OCI-LY1 (cell line): ENCODE results near the gene KCNE1.
"Not testable (repeated sequence)": the region's sequence is repeated elsewhere in the genome, so short reads cannot be mapped to it uniquely, and the experiment has no call there.

ENCODE experiments used
- H2AFZ ChIP-seq: fragments of 200-600 bp; sonication (generic), shearing (Covaris generic); 2 replicates; pipeline ENCODE4 v1.6.0; 2014; ENCODE audit warnings: antibody characterized with exemption, mild to moderate bottlenecking, low read length
- H3F3A ChIP-seq: fragments of 200-600 bp; sonication (generic), shearing (Covaris generic); 2 replicates; pipeline ENCODE4 v1.6.0; 2014; ENCODE audit warnings: mild to moderate bottlenecking, antibody characterized with exemption, low read length, moderate library complexity; ENCODE audit not compliant: insufficient read depth
- H3K27ac ChIP-seq: fragments of 200-600 bp; sonication (generic); 2 replicates; pipeline ENCODE4 v1.5.1; 2014; ENCODE audit warnings: low read length, mixed run types, mild to moderate bottlenecking, low read depth; ENCODE audit not compliant: poor library complexity, severe bottlenecking
- H3K27me3 ChIP-seq: fragments of 200-600 bp; sonication (generic); 2 replicates; pipeline ENCODE4 v1.6.0; 2014; ENCODE audit warnings: antibody characterized with exemption, mild to moderate bottlenecking, low read length, moderate library complexity; ENCODE audit not compliant: insufficient read depth
- H3K36me3 ChIP-seq: fragments of 200-600 bp; sonication (generic); 2 replicates; pipeline ENCODE4 v1.6.1; 2014; ENCODE audit warnings: mild to moderate bottlenecking, antibody characterized with exemption, low read length, moderate library complexity, mixed read lengths; ENCODE audit not compliant: insufficient read depth
- H3K4me1 ChIP-seq: fragments of 200-600 bp; sonication (generic); 2 replicates; pipeline ENCODE4 v1.5.1; 2014; ENCODE audit warnings: mild to moderate bottlenecking, low read length, moderate library complexity; ENCODE audit not compliant: insufficient read depth, severe bottlenecking
- H3K4me2 ChIP-seq: fragments of 200-600 bp; sonication (generic), shearing (Covaris generic); 2 replicates; pipeline ENCODE4 v1.6.1; 2014; ENCODE audit warnings: low read length
- H3K4me3 ChIP-seq: fragments of 200-600 bp; sonication (generic); 2 replicates; pipeline ENCODE4 v1.5.1; 2014; ENCODE audit warnings: low read length, low read depth, mild to moderate bottlenecking, mixed read lengths; ENCODE audit not compliant: poor library complexity, severe bottlenecking
- H3K79me2 ChIP-seq: fragments of 200-600 bp; shearing (Covaris generic); 2 replicates; pipeline ENCODE4 v1.6.1; 2016; ENCODE audit warnings: mixed run types, low read length, mixed read lengths; ENCODE audit not compliant: insufficient read depth
- H3K9ac ChIP-seq: fragments of 200-600 bp; sonication (generic), shearing (Covaris generic); 2 replicates; pipeline ENCODE4 v1.6.1; 2014; ENCODE audit warnings: mild to moderate bottlenecking, low read length, mixed read lengths
- H3K9me2 ChIP-seq: fragments of 200-600 bp; sonication (generic), shearing (Covaris generic); 2 replicates; pipeline ENCODE4 v1.6.1; 2014; ENCODE audit warnings: low read depth, mild to moderate bottlenecking, low read length, mixed read lengths
- H3K9me3 ChIP-seq: fragments of 200-600 bp; shearing (Covaris generic); 2 replicates; pipeline ENCODE4 v1.6.1; 2014; ENCODE audit warnings: low read length, mixed read lengths
- H4K20me1 ChIP-seq: fragments of 200-600 bp; sonication (generic), shearing (Covaris generic); 2 replicates; pipeline ENCODE4 v1.6.0; 2016; ENCODE audit warnings: mild to moderate bottlenecking, low read length; ENCODE audit not compliant: insufficient read depth
- CTCF ChIP-seq: fragments of 200-600 bp; sonication (generic), shearing (Covaris generic); IDR thresholded peaks from 2 replicates; pipeline ENCODE4 v1.5.1; 2017; ENCODE audit warnings: mild to moderate bottlenecking, antibody characterized with exemption, low read length, moderate library complexity, mixed read lengths
- EZH2 ChIP-seq: fragments of 200-600 bp; sonication (generic), shearing (Covaris generic); IDR thresholded peaks from 2 replicates; pipeline ENCODE4 v1.8.0; 2017; ENCODE audit warnings: borderline replicate concordance, mixed run types, mild to moderate bottlenecking, antibody characterized with exemption, low read length, moderate library complexity, mixed read lengths

Gene KCNE1

GRCh38 chr21:34557261-34557660 lies 45.3 kb upstream of the KCNE1 start:
- Histone ChIP-seq H3K9me3 (no peaks in the 10 kb centered on the region; the same call in 1 of the 2 replicates), H3K9me2 (no peaks in the 10 kb centered on the region), H3K27ac (no peak overlapping the region), H3K9ac (no peak overlapping the region), H2AFZ (no peak overlapping the region), H3K4me1 (no peaks in the 10 kb centered on the region), H4K20me1 (no peaks in the 10 kb centered on the region), H3K27me3 (no peaks in the 10 kb centered on the region; the same call in 1 of the 2 replicates), H3K36me3 (no peaks in the 10 kb centered on the region; the same call in 1 of the 2 replicates), H3K4me3 (no peak overlapping the region), H3K79me2 (no peaks in the 10 kb centered on the region), H3F3A (no peaks in the 10 kb centered on the region), H3K4me2 (no peak overlapping the region)
- no peak for TF ChIP-seq EZH2
- no peak for TF ChIP-seq CTCF

- not testable (repeated sequence) for H3K27ac ChIP-seq, H3K36me3 ChIP-seq, H3F3A ChIP-seq, H3K4me1 ChIP-seq, H3K9ac ChIP-seq, H3K27me3 ChIP-seq, H3K79me2 ChIP-seq, H3K4me3 ChIP-seq, H3K9me2 ChIP-seq, H2AFZ ChIP-seq, H3K9me3 ChIP-seq, H3K4me2 ChIP-seq, H4K20me1 ChIP-seq
Observed at GRCh38 chr21:34554670-34555069, 42.7 kb upstream of the KCNE1 start.

- Histone ChIP-seq H3K27me3 (no peaks in the 10 kb centered on the region), H2AFZ (no peak overlapping the region), H3K79me2 (no peaks in the 10 kb centered on the region), H4K20me1 (no peaks in the 10 kb centered on the region), H3K27ac (no peak overlapping the region), H3K9ac (no peak overlapping the region), H3K4me1 (no peaks in the 10 kb centered on the region), H3K4me2 (no peak overlapping the region), H3K9me3 (no peaks in the 10 kb centered on the region; the same call in 1 of the 2 replicates), H3F3A (no peaks in the 10 kb centered on the region), H3K36me3 (no peaks in the 10 kb centered on the region; the same call in 1 of the 2 replicates), H3K9me2 (no peaks in the 10 kb centered on the region), H3K4me3 (no peak overlapping the region)
- TF ChIP-seq CTCF, result no peak
- TF ChIP-seq EZH2, result no peak
Observed at GRCh38 chr21:34554227-34554626, 42.2 kb upstream of the KCNE1 start.

GRCh38 chr21:34553151-34553952 lies 41.3 kb upstream of the KCNE1 start:
- Histone ChIP-seq H3K36me3 (no peaks in the 10 kb centered on the region; the same call in 1 of the 2 replicates), H2AFZ (no peak overlapping the region), H3K9ac (no peak overlapping the region), H3K9me3 (no peaks in the 10 kb centered on the region; the same call in 1 of the 2 replicates), H3K4me1 (no peaks in the 10 kb centered on the region), H3K4me3 (no peak overlapping the region), H3K9me2 (no peaks in the 10 kb centered on the region), H3K27me3 (no peaks in the 10 kb centered on the region), H3K4me2 (no peak overlapping the region), H3F3A (no peaks in the 10 kb centered on the region), H3K27ac (no peak overlapping the region), H3K79me2 (no peaks in the 10 kb centered on the region), H4K20me1 (no peaks in the 10 kb centered on the region)
- TF ChIP-seq CTCF (no peak), EZH2 (no peak)
